A549 treated with CpdA at 1 μM for 4 hours (cell line): Measurements from ENCODE around the gene EID3. TPM values are rescaled to one million over a fixed set of nuclear protein-coding genes. Genes with fewer than 3 reads are reported as not detected.

ENCODE experiments used
- total RNA-seq: library from RNA; stranded (reverse); fragments of 200-300 nt; extraction: Qiagen RNA extraction; gene quantifications from 5 replicates; pipeline ENCODE4 v1.2.3, GENCODE V29; 2022; ENCODE audit warnings: low read depth

The EID3 gene
- 8.4 to 12.7 TPM (median 8.5 TPM) in 5 replicates for total RNA-seq

DNA sequence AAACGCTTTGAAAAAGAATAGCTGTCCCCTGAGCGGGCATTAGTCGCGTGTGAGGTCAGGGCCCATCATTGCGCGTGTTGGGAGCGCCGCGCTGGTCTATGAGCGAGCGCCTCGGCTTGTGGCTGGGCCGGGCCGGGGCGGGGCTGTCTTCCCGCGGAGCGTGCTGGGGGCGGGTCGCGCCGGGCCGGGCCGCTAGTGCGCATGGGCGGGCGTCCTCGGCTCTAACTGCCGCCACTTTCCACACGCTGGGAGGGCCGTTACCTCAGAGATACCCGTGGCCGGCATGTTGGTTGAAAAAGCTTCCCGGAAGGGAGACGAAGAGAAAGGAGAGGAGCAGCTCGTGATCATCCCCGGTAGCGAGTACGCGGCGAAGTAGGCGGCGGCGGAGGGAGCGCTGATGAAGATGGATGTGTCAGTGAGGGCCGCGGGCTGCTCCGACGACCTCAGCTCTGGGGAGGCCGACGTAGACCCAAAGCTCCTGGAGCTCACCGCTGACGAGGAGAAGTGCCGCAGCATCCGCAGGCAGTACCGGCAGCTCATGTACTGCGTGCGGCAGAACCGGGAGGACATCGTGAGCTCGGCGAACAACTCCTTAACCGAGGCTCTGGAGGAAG is at the start of gene EID3:
Gene EID3 (plus strand): TSS at position 202 of the 614 bp plus-strand sequence. CDS start 196 bp downstream, at position 398.

Other genes starting within 250 kb of the EID3 start
- 3.8 to 5.2 TPM (median 4.8 TPM) in 5 replicates for gene HCFC2, start 239.2 kb upstream of the EID3 start, total RNA-seq
- gene NFYB, start 165.5 kb upstream of the EID3 start, total RNA-seq = 24.3 to 30.7 TPM (median 29.4 TPM) in 5 replicates
- 1,025 to 1,427 TPM (median 1,140 TPM) in 5 replicates for gene TXNRD1, start 88.0 kb upstream of the EID3 start, total RNA-seq
- 26.7 to 36.9 TPM (median 35.2 TPM) in 5 replicates for gene CHST11, start 153.2 kb downstream of the EID3 start, total RNA-seq